IPS DF 6.9 (cell line): ENCODE measurements around the gene FBXO41.

Experiments
- DNase-seq: peaks from one replicate; pipeline ENCODE4 v3.0.0-alpha.2; 2013; ENCODE audit warnings: low read depth, low spot score
- H3K27ac ChIP-seq: one replicate; pipeline ENCODE4 v1.5.1; 2013; ENCODE audit warnings: low read length, control low read depth
- H3K27me3 ChIP-seq: 2 replicates; pipeline ENCODE4 v1.6.1; 2013; ENCODE audit warnings: mild to moderate bottlenecking, low read length; ENCODE audit not compliant: control insufficient read depth, insufficient read depth
- H3K36me3 ChIP-seq: 2 replicates; pipeline ENCODE4 v1.6.1; 2013; ENCODE audit warnings: low read length; ENCODE audit not compliant: control insufficient read depth, insufficient read depth
- H3K4me1 ChIP-seq: 2 replicates; pipeline ENCODE4 v1.6.1; 2013; ENCODE audit warnings: low read length; ENCODE audit not compliant: control insufficient read depth, insufficient read depth
- H3K4me3 ChIP-seq: 2 replicates; pipeline ENCODE4 v1.5.1; 2013; ENCODE audit warnings: mild to moderate bottlenecking, low read length
- H3K9me3 ChIP-seq: 2 replicates; pipeline ENCODE4 v1.6.1; 2013; ENCODE audit warnings: low read length, inconsistent platforms; ENCODE audit not compliant: control insufficient read depth, insufficient read depth
- WGBS: extraction: QIAGEN DNeasy Blood & Tissue Kit; methylation state at CpG from one replicate; pipeline ENCODE4 v1.1.7; 2013; ENCODE audit warnings: mixed read lengths, missing lambda C conversion rate; ENCODE audit not compliant: insufficient read length, insufficient coverage; 5-methylcytosine and 5-hydroxymethylcytosine counted together

The FBXO41 gene

DNA sequence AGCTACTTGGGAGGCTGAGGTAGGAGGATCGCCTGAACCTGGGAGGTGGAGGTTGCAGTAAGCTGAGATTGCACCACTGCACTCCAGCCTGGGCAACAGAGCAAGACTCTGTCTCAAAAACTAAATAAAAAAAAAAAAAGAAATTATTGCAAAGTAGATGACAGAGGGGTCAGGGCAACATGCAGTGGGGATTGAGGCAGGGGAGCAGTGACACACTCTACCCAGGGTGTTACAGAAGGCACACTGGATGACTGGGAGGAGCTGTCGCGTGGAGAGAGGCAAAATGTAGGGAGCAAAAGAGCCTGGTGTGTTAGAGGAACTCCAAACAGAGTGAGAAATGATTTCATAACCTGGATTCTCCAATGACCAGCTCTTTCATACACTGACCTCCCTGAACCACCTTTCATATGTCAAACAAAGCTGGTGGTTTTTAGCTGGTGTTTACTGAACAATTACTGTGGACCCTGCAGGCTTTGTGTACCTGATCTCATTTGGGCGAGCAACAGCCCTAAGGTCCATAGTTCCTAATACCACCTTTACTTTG, 22.1 kb downstream of the FBXO41 start:
- H3K4me3 ChIP-seq = no peak overlapping the region
- no peak for DNase-seq
- H3K36me3 ChIP-seq = peaks cover 11% of the 10 kb centered on the region; the same call in 1 of the 2 replicates
- no peak overlapping the region for H3K27ac ChIP-seq
- no CpG with 5 or more reads among the region's 4 CpGs for WGBS
- H3K9me3 ChIP-seq = no peaks in the 10 kb centered on the region
- peaks cover 3% of the 10 kb centered on the region; the same call in 1 of the 2 replicates for H3K4me1 ChIP-seq
- no peaks in the 10 kb centered on the region for H3K27me3 ChIP-seq

DNA sequence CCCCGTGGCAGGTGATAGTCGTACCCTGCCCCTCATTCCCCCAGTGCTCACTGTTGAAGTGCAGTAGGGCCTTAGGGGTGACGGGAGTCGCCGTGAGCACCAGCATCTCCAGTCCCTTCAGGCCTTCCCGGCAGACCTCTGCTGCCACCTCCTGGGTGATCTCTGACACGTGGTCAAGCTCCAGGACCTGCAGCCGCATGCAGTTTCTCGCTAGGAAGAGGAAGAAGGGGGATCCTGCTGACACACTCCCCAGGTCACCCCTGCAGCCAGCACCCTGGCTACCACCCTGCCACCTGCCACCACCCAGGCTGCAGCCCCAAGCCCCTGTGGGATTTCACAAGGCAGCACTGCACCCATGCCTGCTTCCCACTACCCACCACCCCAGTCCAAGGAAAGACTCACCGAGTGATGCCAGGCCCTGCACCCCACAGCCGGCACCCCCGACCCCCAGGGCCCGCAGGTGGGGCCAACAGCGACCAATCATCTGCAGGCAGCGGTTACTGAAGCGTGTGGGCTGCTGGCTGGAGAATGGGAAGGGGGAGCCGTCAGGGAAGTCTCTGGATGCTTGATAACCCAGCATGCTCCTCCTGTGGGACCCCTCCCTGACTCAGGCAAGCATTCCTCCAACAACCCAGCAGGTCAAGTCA, 23.8 kb downstream of the FBXO41 start:
- no CpG with 5 or more reads among the region's 17 CpGs for WGBS
- Histone ChIP-seq H3K9me3 (no peaks in the 10 kb centered on the region), H3K27me3 (no peaks in the 10 kb centered on the region), H3K27ac (no peak overlapping the region), H3K36me3 (peaks cover 11% of the 10 kb centered on the region; the same call in 1 of the 2 replicates), H3K4me3 (no peak overlapping the region), H3K4me1 (peaks cover 3% of the 10 kb centered on the region; the same call in 1 of the 2 replicates)
- no peak for DNase-seq

- no peaks in the 10 kb centered on the region for H3K27me3 ChIP-seq
- H3K4me1 ChIP-seq = peaks cover 3% of the 10 kb centered on the region; the same call in 1 of the 2 replicates
- H3K4me3 ChIP-seq = no peak overlapping the region
- H3K36me3 ChIP-seq = peaks cover 11% of the 10 kb centered on the region; the same call in 1 of the 2 replicates
- H3K27ac ChIP-seq = no peak overlapping the region
- DNase-seq = no peak
- WGBS = no CpG with 5 or more reads among the region's 4 CpGs
- H3K9me3 ChIP-seq = no peaks in the 10 kb centered on the region
These were observed 24.5 kb downstream of the FBXO41 start for GRCh38 chr2:73259704-73260337.

DNA sequence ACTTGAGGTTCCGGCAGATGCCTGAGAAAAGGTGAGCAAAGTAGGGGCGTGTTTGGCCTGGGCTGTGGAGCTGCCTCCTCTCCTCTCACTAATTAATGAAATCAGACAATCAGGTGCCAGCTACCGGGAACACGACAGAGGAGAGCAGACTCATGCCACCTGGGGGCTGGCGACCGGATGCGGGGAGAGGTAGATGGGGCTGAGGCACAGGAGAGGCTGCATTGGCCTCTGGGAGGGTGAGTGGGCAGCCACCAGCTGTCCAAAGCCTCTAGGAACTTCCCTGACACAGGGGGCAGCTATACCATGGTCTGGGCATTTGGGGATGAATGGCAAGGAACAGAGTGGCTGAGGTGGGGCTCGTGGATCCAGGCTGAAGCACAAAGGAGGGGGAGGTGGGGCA, 25.0 kb downstream of the FBXO41 start:
- no peaks in the 10 kb centered on the region for H3K9me3 ChIP-seq
- WGBS = no CpG with 5 or more reads among the region's 8 CpGs
- no peaks in the 10 kb centered on the region for H3K27me3 ChIP-seq
- DNase-seq = no peak
- no peak overlapping the region for H3K4me3 ChIP-seq
- peaks cover 11% of the 10 kb centered on the region; the same call in 1 of the 2 replicates for H3K36me3 ChIP-seq
- peaks cover 3% of the 10 kb centered on the region; the same call in 1 of the 2 replicates for H3K4me1 ChIP-seq
- no peak overlapping the region for H3K27ac ChIP-seq

DNA sequence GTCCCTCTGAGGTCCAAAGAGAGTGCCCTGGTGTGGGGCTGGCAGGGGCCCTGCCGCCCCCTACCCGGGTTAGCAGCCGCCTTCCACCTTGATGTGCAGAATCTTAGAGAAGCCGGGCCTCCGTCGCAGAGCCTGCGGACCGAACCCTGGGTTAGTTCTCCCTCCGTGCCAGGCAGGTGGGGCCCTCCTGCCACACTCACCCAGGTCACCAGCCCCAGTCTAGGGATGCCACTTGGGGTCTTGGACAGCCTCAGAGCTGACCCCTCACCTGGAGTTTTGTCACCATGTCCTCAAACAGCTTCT, 25.4 kb downstream of the FBXO41 start:
- Histone ChIP-seq H3K9me3 (no peaks in the 10 kb centered on the region), H3K4me1 (peaks cover 3% of the 10 kb centered on the region; the same call in 1 of the 2 replicates), H3K36me3 (peaks cover 9% of the 10 kb centered on the region; the same call in 1 of the 2 replicates), H3K27me3 (no peaks in the 10 kb centered on the region), H3K4me3 (no peak overlapping the region), H3K27ac (no peak overlapping the region)
- DNase-seq = no peak
- no CpG with 5 or more reads among the region's 9 CpGs for WGBS

- WGBS = no CpG with 5 or more reads among the region's 8 CpGs
- Histone ChIP-seq H3K27me3 (no peaks in the 10 kb centered on the region), H3K4me1 (peaks cover 3% of the 10 kb centered on the region; the same call in 1 of the 2 replicates), H3K4me3 (no peak overlapping the region), H3K9me3 (no peaks in the 10 kb centered on the region), H3K27ac (no peak overlapping the region), H3K36me3 (peaks cover 9% of the 10 kb centered on the region; the same call in 1 of the 2 replicates)
- DNase-seq = no peak
These were observed 25.9 kb downstream of the FBXO41 start for GRCh38 chr2:73258186-73258912.

GRCh38 chr2:73257425-73258125, 26.7 kb downstream of the FBXO41 start:
- Histone ChIP-seq H3K27ac (no peak overlapping the region), H3K4me1 (peaks cover 3% of the 10 kb centered on the region; the same call in 1 of the 2 replicates), H3K4me3 (no peak overlapping the region), H3K9me3 (no peaks in the 10 kb centered on the region), H3K27me3 (no peaks in the 10 kb centered on the region), H3K36me3 (peaks cover 14% of the 10 kb centered on the region)
- DNase-seq = no peak
- no CpG with 5 or more reads among the region's 10 CpGs for WGBS

DNA sequence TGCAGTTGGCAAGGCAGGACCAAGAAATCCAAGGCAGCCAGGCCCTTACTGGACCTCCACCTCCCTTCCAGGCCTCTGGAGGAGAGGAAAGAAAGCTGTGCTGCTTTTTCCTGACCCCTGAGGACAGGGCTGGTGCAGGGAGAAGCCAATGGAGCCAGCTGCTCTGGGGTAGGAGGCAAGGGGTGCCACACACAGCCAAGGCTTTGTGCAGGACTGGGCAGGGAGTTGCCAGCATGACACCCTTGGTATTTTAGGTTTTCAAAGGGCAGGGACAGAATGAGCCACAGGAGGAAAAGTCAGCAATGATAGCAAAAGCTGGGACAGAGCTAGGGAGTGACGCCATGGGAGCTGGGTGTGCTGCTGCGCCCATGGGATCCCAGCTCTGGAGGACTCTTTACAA, 27.3 kb downstream of the FBXO41 start:
- H3K27ac ChIP-seq = no peak overlapping the region
- H3K4me1 ChIP-seq = peaks cover 3% of the 10 kb centered on the region; the same call in 1 of the 2 replicates
- DNase-seq = no peak
- H3K36me3 ChIP-seq = peaks cover 18% of the 10 kb centered on the region
- no peaks in the 10 kb centered on the region for H3K27me3 ChIP-seq
- no CpG with 5 or more reads among the region's 2 CpGs for WGBS
- H3K9me3 ChIP-seq = no peaks in the 10 kb centered on the region
- H3K4me3 ChIP-seq = no peak overlapping the region

- no peak for DNase-seq
- Histone ChIP-seq H3K4me1 (peaks cover 3% of the 10 kb centered on the region; the same call in 1 of the 2 replicates), H3K27me3 (no peaks in the 10 kb centered on the region), H3K9me3 (no peaks in the 10 kb centered on the region), H3K36me3 (peaks cover 20% of the 10 kb centered on the region), H3K27ac (no peak overlapping the region), H3K4me3 (no peak overlapping the region)
- WGBS = no CpG with 5 or more reads among the region's 1 CpG
These were observed 27.7 kb downstream of the FBXO41 start for GRCh38 chr2:73256618-73256922.
